ENCODE results near the gene PRLR. TPM values are rescaled to one million over a fixed set of nuclear protein-coding genes. Genes with fewer than 3 reads are reported as not detected.

Gene PRLR
- total and polyA plus RNA-seq, 2 of the 8 experiments (the other 6 are each of a cell fraction or from before 2014, with no cell fraction given): 0.53 to 2.5 TPM

- TF ChIP-seq RNF2 (IDR thresholded peaks at IDR 0.05; ENCODE audit: borderline replicate concordance, low read depth, low read length, missing control alignments, poor library complexity, severe bottlenecking) (no peak), CBX8 (IDR thresholded peaks at IDR 0.05; ENCODE audit: borderline replicate concordance, low read depth, low read length) (no peak), POLR2AphosphoS5 (IDR thresholded peaks at IDR 0.05; ENCODE audit: low read depth, low read length) (no peak), BCL11A (IDR thresholded peaks at IDR 0.05; ENCODE audit: low read depth in 2 of 2, low read length in 2 of 2) (no peak)
Observed at GRCh38 chr5:35038891-35039290, 191.4 kb downstream of the PRLR start (continued).
